ENCODE results near the gene PIGS.
"Not testable (repeated sequence)": the region's sequence is repeated elsewhere in the genome, so short reads cannot be mapped to it uniquely, and the experiment has no call there.

PIGS gene

GRCh38 chr17:28571361-28572122 is at the start of gene PIGS:
Gene PIGS, minus strand, starts transcription at chr17:28571524. Its CDS starts 28 bp downstream, at chr17:28571496.
- DNase-seq (ENCODE audit: low read depth, low spot score) = peak; percentile 44

DNA sequence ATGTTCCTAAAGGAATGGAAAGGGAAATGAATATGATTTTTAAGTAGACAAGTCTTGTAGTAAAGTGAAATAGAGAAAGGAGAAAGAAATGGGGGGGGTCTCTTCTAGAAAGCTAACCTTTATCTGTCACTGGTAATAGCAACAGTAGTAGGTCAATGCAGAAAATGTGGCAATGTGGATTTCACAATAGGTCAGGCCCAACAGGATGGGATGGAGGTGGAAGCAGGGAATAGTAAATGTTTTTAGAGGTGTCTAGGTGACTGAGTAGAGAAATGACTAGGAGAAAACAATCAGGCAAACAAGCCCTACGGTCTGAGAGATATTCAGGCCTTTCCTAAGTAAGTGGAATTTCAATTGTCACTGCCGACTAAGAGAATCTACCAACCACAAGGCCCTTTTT is 48.7 kb upstream of the PIGS start:
- DNase-seq (ENCODE audit: low read depth, low spot score) = no peak

DNA sequence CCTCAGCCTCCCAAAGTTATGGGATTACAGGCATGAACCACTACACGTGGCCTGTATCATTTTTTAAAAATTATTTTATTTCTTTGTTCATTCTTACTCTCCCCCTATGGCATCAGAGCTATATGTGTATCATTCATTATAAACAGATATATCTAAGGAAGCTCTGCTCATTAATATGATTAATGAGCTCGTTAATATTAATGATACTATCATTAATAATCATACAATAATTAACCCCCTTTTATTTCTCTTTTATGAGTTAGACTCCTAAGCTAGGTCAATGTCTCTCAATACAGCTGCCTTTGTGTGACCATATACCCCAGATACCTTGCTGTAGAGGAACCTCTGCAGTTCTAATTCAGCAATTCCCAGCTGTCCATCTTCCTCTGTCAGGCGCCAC is 47.1 kb upstream of the PIGS start:
- DNase-seq (ENCODE audit: low read depth, low spot score) = no peak

- no peak for DNase-seq (ENCODE audit: low read depth, low spot score)
These were observed 45.0 kb upstream of the PIGS start for GRCh38 chr17:28616281-28616680.

DNA sequence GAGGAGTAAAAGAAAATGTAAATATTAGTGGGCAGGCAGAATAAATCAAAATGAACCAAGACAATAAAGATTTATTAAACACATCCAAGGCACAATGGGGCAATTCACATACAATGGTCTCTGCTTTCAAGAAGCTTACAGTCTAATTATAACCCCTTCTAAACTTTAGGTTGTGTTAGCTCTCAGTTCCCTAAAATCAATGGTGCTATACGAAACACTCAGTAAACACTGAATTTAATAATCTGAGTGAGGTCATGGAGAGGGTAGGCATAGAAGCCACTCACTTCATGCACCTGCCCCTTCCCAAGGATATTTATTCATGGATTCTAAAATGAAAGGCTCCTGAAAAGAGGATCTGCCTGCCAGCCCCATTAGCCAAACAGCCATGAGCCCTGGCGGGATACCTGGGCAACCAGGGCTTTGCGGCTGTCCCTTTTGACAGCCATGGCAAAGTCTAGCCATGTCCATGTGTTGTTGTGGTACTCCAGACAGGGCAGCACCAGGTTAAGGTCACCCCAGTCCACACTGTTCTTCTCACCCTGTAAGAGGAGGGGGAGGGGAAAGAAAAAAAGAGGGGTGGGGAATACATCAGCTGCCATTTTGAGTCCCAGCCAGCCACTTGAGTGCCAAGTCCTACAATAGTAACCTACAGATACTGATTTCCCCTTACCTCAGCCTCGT is 44.1 kb upstream of the PIGS start:
- DNase-seq (ENCODE audit: low read depth, low spot score) = no peak

DNA sequence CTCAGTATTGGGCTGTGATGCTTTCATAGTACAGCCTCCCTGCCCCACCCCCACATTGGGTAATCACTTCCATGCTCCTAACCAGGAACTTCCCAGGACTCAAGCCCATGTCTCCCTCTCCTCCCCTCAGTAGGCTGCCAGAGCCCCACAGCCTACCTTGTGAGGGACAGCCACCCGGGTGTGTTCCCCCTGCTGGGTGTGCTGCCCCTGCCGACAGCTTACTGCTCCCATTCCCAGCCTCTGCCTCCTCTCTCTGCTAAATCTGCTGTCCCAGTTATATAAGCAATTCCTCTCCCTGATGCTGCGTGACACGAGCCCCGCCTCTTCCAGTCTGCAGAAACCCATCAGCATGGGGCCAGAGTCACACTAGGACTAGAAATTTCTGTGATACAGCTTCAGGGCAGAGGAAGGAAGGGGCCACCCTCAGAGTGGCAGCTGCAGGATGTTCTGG is 42.6 kb upstream of the PIGS start, which contains the start of gene RSKR:
Gene RSKR (minus strand): TSS at position 255 of the 451 bp plus-strand sequence. CDS start 24 bp downstream, at position 231.
- DNase-seq (ENCODE audit: low read depth, low spot score) = no peak

GRCh38 chr17:28612936-28613872 is 41.9 kb upstream of the PIGS start:
- DNase-seq (ENCODE audit: low read depth, low spot score) = no peak

- no peak for DNase-seq (ENCODE audit: low read depth, low spot score)
These were observed 41.2 kb upstream of the PIGS start for GRCh38 chr17:28612531-28612930.

GRCh38 chr17:28610376-28610775 is 39.1 kb upstream of the PIGS start:
- DNase-seq (ENCODE audit: low read depth, low spot score) = no peak

- DNase-seq (ENCODE audit: low read depth, low spot score) = not testable (repeated sequence)
These were observed 32.7 kb upstream of the PIGS start for GRCh38 chr17:28604031-28604430.

- peak; percentile 40 for DNase-seq (ENCODE audit: low read depth, low spot score)
These were observed 28.2 kb upstream of the PIGS start for GRCh38 chr17:28599311-28600184.

- peak; percentile 64 for DNase-seq (ENCODE audit: low read depth, low spot score)
These were observed 27.5 kb upstream of the PIGS start, which contains the start of gene SPAG5 for GRCh38 chr17:28598799-28599310. Gene SPAG5, minus strand, starts transcription at chr17:28599025. Its CDS starts 79 bp downstream, at chr17:28598946.

- DNase-seq (ENCODE audit: low read depth, low spot score) = no peak
These were observed 27.1 kb upstream of the PIGS start for GRCh38 chr17:28598389-28598788.

- DNase-seq (ENCODE audit: low read depth, low spot score) = no peak
These were observed 26.5 kb upstream of the PIGS start for GRCh38 chr17:28597606-28598383.

DNA sequence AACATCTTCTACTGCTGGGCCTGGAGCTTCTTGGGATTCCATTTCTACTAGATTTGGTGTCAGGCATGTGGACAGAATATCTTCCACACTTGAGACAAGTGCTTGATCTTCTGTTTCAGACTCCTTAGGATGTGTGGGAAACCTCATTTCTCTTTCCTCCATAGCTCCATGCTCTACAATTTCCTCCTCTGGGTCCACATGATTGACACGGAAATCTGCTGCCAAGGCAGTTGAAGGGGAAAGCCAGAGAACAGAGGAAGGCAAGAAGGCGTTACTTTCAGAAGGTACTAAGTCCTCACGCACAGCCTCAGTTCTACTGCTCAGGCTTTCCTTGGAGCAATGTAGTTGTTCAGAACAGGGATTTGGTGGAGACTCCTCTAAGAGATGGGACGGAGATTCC is 20.9 kb upstream of the PIGS start:
- DNase-seq (ENCODE audit: low read depth, low spot score) = no peak

- DNase-seq (ENCODE audit: low read depth, low spot score) = no peak
These were observed 14.5 kb upstream of the PIGS start for GRCh38 chr17:28585851-28586250.

DNA sequence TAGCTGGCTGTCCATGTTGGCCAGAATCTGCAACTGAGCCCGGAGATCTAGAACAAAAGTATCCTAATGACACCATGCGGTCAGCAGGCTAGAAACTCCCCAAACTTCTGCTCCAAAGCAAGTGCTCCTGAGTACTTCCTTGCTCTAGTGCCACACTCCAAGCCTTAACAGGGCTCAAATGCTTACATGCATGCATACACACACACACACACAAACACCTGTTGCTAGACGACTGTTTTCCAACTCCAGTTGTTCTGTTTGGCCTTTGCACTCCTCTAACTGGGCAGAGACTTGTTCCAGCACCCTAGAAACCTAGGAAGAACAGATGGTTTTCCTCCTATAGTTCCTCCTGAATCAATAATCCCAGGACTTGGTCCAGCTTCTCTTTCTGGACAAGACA is 13.1 kb upstream of the PIGS start:
- DNase-seq (ENCODE audit: low read depth, low spot score) = no peak

DNA sequence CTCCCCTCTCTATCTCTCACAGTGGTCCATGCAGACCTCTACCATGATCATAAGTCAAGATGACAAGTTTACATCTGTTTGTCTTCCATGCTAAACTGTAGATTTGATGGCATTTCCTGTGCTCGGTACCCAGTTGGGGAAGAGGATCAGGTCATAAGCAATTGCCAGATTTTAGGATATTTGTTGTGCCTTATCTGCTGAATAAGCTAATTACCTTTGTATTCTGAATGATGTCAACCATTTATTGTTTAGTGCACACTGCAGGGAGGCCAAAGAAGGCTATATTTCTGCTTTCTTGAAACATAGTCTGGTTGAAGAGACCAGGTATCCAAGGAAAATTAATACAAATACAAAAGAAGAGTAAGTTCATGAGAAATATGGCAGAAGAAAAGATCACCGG is 11.2 kb upstream of the PIGS start:
- DNase-seq (ENCODE audit: low read depth, low spot score) = no peak

DNA sequence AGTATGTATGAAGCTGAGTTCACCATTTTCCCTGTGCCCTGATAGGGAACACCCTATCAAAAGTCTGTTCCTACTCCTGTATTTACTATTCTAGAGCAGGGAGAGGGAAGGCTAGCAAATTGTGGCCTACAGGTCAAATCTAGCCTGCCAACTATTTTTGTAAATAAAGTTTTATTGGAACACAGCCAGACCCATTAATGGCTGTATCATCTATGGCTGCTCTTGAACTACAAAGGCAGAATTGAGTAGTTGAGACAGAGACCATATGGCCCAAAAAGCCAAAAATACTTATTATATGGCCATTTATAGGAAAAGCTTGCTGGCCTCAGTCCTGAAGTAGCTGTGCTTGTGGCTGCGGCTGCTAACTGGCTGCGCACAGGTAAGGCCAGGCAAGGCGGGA is 9.6 kb upstream of the PIGS start:
- DNase-seq (ENCODE audit: low read depth, low spot score) = no peak

DNA sequence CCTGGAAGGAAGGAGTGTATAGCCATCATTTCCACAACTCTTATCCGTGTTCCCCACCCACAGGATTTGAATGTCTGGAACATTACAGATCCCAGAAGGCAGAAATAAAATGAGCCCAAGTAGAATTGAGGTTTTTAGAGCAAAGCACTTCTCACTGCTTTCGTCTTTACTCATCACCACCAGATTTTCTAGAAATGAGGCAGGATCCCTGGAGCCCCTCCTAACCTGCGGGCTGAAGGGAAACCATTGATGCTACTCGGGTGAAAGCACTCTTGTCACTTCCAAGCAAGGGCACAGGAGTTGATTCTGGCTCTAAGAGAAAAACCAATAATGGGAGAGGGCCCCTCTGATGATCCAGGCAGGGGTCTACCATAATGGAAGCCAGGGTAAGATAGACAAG is 8.2 kb upstream of the PIGS start:
- no peak for DNase-seq (ENCODE audit: low read depth, low spot score)

Data from brain pericyte (primary cell).